GM19238 (cell line): ENCODE results near the gene SMIM1.

Source experiments
- DNase-seq: peaks from one replicate; pipeline ENCODE4 v3.0.0; 2011; ENCODE audit warnings: low spot score; ENCODE audit not compliant: insufficient read length

The SMIM1 gene

DNA sequence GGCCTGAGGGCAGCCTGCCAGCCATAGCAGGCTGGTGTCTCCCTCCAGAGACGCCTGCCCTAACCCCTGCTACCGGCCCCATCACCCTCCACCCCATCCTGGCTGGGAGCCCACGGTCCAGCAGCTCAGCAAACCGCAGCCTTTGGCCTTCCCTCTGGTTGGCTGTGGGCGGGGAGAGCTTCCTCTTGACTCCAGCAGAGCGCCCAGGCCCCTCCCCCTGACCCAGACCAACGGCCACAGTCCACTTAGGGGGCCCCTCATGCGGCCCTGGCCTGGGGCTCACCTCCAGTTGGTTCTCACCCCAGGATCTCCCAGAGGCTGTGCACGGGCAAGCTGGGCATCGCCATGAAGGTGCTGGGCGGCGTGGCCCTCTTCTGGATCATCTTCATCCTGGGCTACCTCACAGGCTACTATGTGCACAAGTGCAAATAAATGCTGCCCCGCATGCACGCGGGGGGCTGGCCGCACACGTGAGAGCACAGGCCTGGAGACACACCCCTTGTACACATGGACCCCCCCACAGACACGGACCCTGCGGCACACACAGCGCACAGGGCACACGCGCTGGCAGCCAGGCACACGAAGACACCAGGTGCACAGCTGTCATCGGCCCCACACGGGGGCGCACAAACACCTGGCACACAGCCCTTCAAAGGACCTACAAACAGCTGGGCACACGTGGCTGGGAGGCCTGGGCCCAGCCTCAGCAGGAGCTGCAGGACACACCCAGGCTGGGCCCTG is 3.1 kb downstream of the SMIM1 start:
- DNase-seq, result peak; percentile 62

DNA sequence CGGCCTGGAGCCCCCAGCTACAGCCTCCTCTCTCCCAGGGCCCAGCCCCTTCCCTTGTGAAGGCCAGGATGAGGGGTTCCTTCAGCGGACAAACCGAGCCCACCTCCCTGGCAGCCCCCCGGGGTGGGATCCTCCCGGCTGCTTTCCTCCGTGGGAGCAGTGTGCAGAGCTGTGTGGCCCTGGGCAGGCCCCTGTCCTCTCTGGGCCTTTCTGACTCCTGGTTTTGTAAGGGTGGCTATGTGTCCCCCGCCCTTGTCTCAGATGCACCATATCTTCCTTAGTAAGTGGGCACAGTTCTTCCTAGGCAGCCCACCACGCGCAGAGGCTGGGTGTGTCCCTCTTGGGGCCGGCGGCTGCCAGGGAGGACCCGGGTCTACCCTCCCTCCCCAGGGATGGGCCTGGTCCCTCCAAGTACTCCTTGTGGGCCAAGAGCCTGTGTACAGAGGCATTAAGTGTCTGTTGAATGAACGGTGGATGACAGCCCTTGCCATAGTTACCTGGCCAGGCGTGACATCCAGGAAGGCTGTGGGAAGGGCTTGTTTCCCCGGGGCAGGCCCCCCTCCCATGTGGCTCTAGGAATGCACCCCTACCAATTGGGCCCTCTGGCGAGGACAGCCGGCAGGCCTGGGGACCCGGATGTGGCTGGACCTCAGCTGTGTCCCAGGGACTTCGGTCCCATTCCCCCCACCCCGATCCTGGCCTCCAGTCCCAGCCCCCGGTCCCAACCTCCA is 3.8 kb downstream of the SMIM1 start:
- no peak for DNase-seq

DNA sequence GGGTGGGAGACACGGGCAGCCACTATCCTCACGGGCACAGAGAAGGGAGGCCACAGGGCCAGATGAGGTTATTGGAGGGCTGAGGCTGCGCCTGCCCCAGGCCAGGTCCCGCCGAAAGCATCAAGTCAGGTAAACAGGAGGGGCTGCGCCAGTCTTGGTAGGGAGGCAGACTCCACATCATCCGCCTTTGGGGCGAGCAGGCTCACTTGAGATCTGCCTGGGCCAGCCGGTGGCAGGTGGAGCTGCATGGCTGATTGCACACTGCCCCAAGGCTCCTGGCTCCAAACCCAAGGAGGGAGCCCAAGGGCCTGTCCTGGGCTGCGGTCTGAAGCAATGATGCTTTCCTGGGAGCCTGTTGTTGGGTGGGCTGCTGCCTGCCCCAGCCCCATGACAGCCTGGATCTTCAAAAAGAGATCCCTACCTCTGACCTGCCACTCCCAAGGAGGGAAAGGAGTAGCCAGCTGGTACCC is 4.6 kb downstream of the SMIM1 start:
- no peak for DNase-seq

GRCh38 chr1:3777647-3778589 is 5.4 kb downstream of the SMIM1 start:
- DNase-seq, result no peak

DNA sequence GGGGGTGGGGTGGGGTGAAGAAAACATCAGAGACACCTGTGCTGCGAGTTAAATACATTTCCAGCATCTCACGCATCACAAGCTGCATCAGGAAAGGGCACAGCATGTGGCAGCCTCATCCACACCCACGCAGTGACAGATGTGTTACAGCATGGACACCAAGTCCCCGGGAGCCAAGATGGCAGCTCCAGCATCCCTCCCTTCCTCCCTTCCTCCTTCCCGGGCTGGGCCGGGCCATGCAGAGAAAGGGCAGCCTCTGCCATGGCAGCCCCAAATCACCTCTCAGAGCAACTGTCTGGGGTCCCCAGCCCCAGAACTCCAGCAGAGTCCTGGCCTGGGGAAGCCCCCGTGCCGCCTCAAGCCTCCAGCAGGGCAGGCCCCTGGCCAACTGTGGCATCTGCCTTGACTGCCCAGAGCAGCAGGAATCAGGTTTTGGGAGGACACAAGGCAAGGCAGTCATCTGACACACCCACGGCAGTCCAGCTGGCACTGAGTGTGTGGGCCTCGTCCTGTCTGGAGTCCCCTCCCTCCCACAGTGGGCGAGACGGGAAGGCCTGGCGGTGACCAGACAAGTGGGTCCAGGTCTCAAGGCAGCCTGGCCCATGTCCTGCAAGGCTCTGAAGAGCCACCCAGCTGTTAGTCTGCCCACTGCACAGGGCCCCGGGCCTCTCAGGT is 6.2 kb downstream of the SMIM1 start:
- no peak for DNase-seq

- no peak for DNase-seq
Observed at GRCh38 chr1:3779265-3779911, 6.8 kb downstream of the SMIM1 start.

GRCh38 chr1:3779912-3780416 is 7.4 kb downstream of the SMIM1 start:
- no peak for DNase-seq

DNA sequence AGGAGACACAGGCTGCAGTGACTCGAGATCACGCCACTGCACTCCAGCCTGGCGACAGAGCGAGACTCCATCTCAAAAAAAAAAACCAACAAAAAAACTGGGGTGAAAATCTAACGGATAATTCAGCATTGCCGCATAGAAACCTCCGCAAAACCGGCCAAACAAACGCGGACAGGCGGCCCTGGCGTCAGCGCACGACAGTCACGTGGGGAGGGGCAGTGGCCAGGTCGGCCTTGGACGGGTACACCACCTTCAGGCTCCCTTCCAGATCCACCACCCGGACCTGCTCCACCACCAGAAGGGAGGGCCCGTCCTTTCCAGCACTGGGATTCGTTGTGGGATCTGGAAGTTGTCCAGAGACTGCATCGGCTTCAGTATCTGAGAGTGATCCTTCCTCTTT is 8.4 kb downstream of the SMIM1 start:
- DNase-seq, result no peak

- DNase-seq, result no peak
Observed at GRCh38 chr1:3783651-3784474, 11.3 kb downstream of the SMIM1 start.

DNA sequence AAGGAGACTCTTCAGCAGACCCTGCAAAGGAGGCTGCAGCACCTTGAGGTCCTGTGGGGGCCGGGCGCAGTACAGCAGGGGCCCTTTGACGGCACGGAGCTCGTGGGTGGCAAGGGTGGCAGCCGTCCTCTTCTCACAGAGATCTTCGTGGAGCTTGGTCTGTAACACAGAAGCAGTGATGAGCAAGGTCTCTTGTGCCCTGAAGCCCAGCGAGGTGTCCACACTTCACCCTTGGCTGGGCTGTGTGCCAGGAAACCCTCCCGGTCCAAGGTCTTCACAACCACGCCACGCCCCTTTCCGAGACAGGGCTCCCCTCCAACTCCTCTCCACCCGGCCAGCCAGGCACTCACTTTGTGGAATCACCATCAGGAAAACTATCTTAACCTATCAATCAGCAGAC is 12.5 kb downstream of the SMIM1 start:
- DNase-seq, result no peak

- DNase-seq, result no peak
Observed at GRCh38 chr1:3785456-3786157, 13.1 kb downstream of the SMIM1 start.

DNA sequence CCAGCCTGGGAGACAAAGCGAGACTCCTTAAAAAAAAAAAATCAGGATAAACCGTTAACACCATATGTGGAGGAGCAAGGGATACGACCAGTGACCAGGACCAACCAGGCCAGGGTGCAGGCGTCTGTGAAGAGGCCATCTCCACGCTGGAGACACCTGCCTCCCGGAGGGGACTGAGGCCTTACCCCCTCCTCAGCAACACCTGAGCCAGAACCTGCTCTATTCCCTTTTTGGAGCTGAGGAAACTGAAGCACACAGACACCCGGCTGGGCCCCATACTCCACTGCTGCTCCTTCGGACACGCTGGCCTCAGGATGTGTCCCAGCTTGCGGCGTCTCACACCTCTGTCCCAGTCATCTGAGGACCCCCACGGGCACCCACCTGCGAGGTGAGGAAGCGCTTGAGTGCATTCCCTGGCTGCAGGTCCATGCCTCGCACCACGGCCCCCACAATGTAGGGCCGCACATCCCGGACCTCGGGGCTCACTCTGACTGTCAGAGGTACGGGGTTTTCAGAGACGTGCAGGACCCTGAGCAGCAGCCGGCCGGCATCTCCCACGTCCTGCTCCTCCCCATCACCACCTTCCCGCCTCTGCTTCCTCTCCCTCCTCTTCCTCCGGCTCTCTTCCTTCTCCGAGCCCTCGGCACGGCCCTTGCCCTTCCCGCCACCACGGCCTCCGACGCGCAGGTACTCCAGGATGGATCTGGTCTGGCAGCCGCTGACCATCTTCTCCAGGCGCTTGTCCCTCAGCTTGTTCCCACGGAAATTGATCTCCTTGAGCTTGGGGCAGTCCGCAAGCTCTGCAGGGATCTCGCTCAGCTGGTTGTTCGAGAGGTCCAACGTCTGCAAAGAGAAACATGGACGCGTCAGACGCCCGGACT is 14.2 kb downstream of the SMIM1 start:
- no peak for DNase-seq

DNA sequence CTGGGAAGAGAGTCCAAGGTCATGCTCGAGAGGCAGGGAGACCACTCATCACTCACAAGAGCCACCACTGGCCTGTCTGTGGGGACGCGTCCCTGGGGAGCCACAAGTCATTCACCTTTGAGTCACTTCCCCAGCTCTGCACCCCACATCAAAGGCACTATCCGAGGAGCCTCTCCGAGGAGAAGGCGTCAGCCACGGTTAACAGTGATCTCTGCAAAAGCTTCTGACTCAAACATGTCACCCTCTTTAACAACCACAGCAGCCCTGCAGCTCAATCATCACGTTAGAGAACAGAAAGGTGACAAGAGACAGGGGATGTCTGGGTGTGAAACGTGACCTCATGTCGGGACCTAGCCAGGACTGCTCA is 14.8 kb downstream of the SMIM1 start:
- DNase-seq, result no peak

DNA sequence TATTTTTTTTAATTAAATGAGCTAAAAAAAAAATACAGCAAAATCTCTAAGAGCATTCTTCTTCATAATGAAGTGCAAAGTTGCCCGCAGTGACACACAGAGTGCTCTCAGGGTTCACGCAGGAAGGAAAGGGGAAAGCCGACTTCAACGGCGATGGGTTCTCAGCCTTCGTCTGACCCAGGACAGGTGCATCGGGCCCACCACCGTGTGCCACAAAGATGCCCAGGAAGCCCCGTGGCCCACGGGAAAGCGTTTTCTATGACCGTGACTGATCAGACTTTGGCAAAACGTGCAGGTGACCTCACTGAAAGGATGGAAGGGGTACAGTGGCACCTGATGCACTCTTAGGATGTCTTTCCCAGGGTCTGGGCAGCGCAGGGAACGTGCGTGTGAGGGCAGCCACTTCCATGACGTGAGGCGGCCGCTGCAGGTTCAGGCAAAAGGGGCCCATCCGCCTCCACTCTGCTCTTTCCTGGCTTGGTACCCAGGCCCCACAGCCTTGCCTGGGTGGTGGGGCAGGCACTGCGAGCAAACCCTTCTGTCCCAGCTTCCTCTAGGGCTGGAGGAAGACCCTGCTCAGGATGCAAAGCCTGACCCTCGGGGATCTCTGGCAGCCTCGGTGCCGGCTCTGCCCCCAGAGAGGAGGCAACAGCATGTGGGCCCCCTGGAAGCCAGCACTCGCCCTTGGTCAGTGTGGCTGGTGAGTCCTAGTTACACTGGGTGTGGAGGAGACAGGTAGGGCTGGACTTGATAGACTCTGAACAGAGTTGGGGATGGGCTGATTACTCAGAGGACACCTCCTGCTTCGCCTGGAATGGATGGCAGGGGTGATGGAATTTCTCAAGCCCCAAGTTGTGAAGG is 15.4 kb downstream of the SMIM1 start:
- DNase-seq, result no peak

DNA sequence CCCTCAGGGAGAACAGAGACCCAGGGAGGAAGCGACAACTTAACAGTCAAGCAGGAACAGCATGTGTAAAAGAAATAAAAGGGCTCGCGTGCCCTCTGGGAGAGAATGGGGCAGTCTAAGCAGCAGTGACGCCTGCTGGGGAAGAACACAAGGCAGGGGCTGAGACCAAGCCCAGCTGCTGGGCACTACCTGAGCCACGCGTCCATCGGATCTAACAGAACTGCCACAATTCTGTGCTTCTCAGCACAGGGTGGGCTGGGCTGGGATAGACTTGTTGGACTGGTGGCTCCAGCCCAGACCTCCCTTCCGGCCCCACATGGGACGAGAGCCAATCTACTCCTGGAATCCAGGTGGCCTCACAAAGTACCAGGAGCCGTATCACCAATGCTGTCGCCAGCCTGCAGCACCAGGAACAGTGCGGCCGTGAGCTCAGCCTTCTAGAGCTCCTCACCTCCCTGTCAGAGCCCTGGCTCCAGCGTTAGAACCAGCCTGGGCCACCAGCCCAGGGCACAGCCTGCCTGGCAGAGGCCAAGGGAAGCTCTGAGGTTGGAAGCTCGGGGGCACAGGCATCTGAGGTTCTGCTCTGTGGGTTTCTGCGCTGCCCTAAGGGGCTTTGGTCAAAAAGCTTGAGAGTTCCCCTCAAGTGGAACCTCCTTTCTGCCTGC is 16.3 kb downstream of the SMIM1 start:
- no peak for DNase-seq

DNA sequence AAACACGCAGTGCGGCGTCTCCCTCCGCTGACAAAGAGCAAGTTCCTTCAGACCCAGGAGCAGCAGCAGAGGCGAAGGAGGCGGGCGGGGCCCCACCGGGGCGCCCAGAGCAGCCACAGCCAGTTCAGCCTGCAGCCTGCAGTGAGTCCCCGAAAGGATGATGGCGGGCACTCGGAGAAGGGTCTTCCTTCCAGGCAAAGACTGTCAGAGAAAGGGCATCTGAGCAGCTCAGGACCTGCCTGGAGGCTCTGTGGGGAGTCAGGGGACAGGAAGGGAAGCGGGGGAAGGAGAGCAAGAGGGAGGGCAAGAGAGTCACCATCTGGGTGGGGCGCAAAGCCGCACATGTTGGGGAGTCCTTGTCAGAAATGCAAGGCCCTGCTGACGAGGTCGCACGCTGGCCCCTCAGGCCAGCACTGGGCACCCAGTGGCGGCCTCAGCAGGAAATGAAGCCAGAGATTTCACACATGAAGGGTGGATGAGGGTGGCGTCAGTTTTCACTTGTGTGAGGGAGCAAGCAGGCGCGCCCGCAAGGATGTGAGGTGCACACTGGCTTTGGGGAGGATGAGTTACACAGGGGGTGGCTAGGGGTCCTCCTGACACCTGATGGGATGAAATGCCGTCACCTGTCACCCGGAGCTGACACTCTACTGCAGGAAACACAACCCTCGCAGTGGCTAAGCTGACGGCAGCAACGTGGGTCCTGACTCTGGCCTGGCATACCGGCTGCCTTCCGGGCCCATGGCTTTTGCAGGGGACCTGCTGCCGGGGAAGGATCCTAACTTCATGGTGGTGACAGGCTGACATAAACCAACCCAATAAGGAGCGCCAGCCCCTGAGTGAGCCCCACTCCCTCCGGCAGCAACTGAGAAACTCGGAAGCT is 17.1 kb downstream of the SMIM1 start:
- no peak for DNase-seq
